ENCODE results near the gene PMS1. TPM values are rescaled to one million over a fixed set of nuclear protein-coding genes. Genes with fewer than 3 reads are reported as not detected.

PMS1 gene
- total and polyA plus RNA-seq, 2 experiments from 2014 or later, result 53.7 to 64.1 TPM

GRCh38 chr2:189837326-189837725 is 53.1 kb downstream of the PMS1 start:
- Mint-ChIP-seq H3K36me3 (ENCODE audit: low read depth) (no peaks in the 10 kb centered on the region; the same call in 2 of the 3 replicates), H3K27me3 (ENCODE audit: insufficient read depth, low read depth, poor library complexity) (peaks cover under 1% of the 10 kb centered on the region), H3K9me3 (no peaks in the 10 kb centered on the region), H3K27ac (no peak overlapping the region), H3K4me3 (no peak overlapping the region), H3K4me1 (peaks cover 9% of the 10 kb centered on the region; the same call in 2 of the 3 replicates)
- H3K36me3 ChIP-seq (ENCODE audit: insufficient read depth), result no peaks in the 10 kb centered on the region
- no peak overlapping the region for H3K27ac ChIP-seq (ENCODE audit: low read depth)
- H4K20me1 ChIP-seq (replicated peaks; ENCODE audit: insufficient read depth), result peaks cover 7% of the 10 kb centered on the region; the same call in 1 of the 2 replicates
- DNase-seq (ENCODE audit: low spot score), result no peak
- no peaks in the 10 kb centered on the region for H3F3A ChIP-seq (replicated peaks; ENCODE audit: low read depth)
- no peak overlapping the region for H3K4me3 ChIP-seq
- no peak for ATAC-seq
- no peak overlapping the region for H3K4me2 ChIP-seq
- no peaks in the 10 kb centered on the region for H3K9me2 ChIP-seq (ENCODE audit: insufficient read depth)
- H3K27me3 ChIP-seq (ENCODE audit: insufficient read depth), result no peaks in the 10 kb centered on the region
- no peaks in the 10 kb centered on the region for H3K4me1 ChIP-seq (ENCODE audit: insufficient read depth)
- TF ChIP-seq POLR2AphosphoS5 (IDR thresholded peaks at IDR 0.05; ENCODE audit: low read depth) (no peak), NANOG (IDR thresholded peaks at IDR 0.05; ENCODE audit: borderline replicate concordance) (no peak), ZNF114 (CRISPR knock-in tag; IDR thresholded peaks at IDR 0.05) (no peak), CREB1 (CRISPR knock-in tag; IDR thresholded peaks at IDR 0.05; ENCODE audit: low read depth) (no peak), CTCF (conservative IDR thresholded peaks at IDR 0.05; ENCODE audit: low read depth in 2 of 2) (no peak), JUNB (IDR thresholded peaks at IDR 0.05; ENCODE audit: unreplicated experiment) (no peak), REST (IDR thresholded peaks at IDR 0.05; ENCODE audit: unreplicated experiment) (no peak), STAT1 (IDR thresholded peaks at IDR 0.05; ENCODE audit: unreplicated experiment) (no peak), EZH2 (IDR thresholded peaks at IDR 0.05; ENCODE audit: low read depth, unreplicated experiment) (no peak), ZNF331 (CRISPR knock-in tag; IDR thresholded peaks at IDR 0.05; ENCODE audit: low read depth) (no peak), ETS1 (IDR thresholded peaks at IDR 0.05) (no peak), EZH2phosphoT487 (IDR thresholded peaks at IDR 0.05; ENCODE audit: unreplicated experiment) (no peak), ZNF462 (CRISPR knock-in tag; IDR thresholded peaks at IDR 0.05) (no peak)
- H3K79me2 ChIP-seq (replicated peaks; ENCODE audit: insufficient read depth), result no peaks in the 10 kb centered on the region; the same call in none of the 2 replicates
- H2AFZ ChIP-seq, result no peak overlapping the region
